NCI-H1694 treated with DMSO at 0.1 percent for 48 hours (cell line): ENCODE results near the gene BPIFB2.

Experiments used
- DNase-seq: peaks from one replicate; lab custom pipeline; 2025; lab: John Stamatoyannopoulos, UW

Gene BPIFB2

GRCh38 chr20:32984631-32985354 is 22.7 kb upstream of the BPIFB2 start:
- DNase-seq = no peak

- DNase-seq = no peak
Observed at GRCh38 chr20:32985596-32985995, 21.9 kb upstream of the BPIFB2 start.

GRCh38 chr20:32986331-32986966 is 21.1 kb upstream of the BPIFB2 start:
- DNase-seq = no peak

GRCh38 chr20:32987044-32987825 is 20.3 kb upstream of the BPIFB2 start:
- no peak for DNase-seq

GRCh38 chr20:32988008-32988407 is 19.5 kb upstream of the BPIFB2 start:
- no peak for DNase-seq

GRCh38 chr20:32989507-32990283 is 17.8 kb upstream of the BPIFB2 start:
- DNase-seq = no peak

GRCh38 chr20:32990426-32990825 is 17.1 kb upstream of the BPIFB2 start:
- DNase-seq = no peak

- DNase-seq = no peak
Observed at GRCh38 chr20:32991383-32991782, 16.1 kb upstream of the BPIFB2 start.

GRCh38 chr20:32991792-32992641 is 15.5 kb upstream of the BPIFB2 start:
- DNase-seq = no peak

GRCh38 chr20:32993496-32994050 is 13.9 kb upstream of the BPIFB2 start:
- no peak for DNase-seq

- no peak for DNase-seq
Observed at GRCh38 chr20:32995802-32996201, 11.7 kb upstream of the BPIFB2 start.

GRCh38 chr20:32997431-32997830 is 10.1 kb upstream of the BPIFB2 start:
- DNase-seq = no peak

- DNase-seq = no peak
Observed at GRCh38 chr20:32999603-33000250, 7.8 kb upstream of the BPIFB2 start.

GRCh38 chr20:33000802-33001466 is 6.6 kb upstream of the BPIFB2 start:
- DNase-seq = no peak

- DNase-seq = no peak
Observed at GRCh38 chr20:33002087-33002808, 5.3 kb upstream of the BPIFB2 start.

GRCh38 chr20:33004141-33004751 is 3.3 kb upstream of the BPIFB2 start, which contains the start of gene SUN5:
TSS of gene SUN5 (minus strand) at chr20:33004433. CDS start at chr20:33004340, 93 bp downstream.
- DNase-seq = no peak

GRCh38 chr20:33005132-33005566 is 2.4 kb upstream of the BPIFB2 start:
- peak; percentile 7 for DNase-seq
